Testis (tissue), 3 donors: ENCODE results near the gene VPS37C. TPM values are rescaled to one million over a fixed set of nuclear protein-coding genes. Genes with fewer than 3 reads are reported as not detected.
"Not testable (repeated sequence)": the region's sequence is repeated elsewhere in the genome, so short reads cannot be mapped to it uniquely, and the experiment has no call there.

ENCODE experiments used
- DNase-seq: peaks from one replicate; pipeline ENCODE4 v3.0.0-alpha.2; 2019
- H3K27ac ChIP-seq, 2 donors: fragments of 200-600 bp; sonication (generic); one replicate each; pipeline ENCODE4 v1.5.1; 2019
- H3K27me3 ChIP-seq: fragments of 200-600 bp; sonication (generic); one replicate; pipeline ENCODE4 v1.5.1; 2019
- H3K36me3 ChIP-seq: fragments of 200-600 bp; sonication (generic); one replicate; pipeline ENCODE4 v1.5.1; 2017; ENCODE audit warnings: low read depth; ENCODE audit errors: missing control alignments
- H3K4me1 ChIP-seq: fragments of 200-600 bp; sonication (generic); one replicate; pipeline ENCODE4 v1.5.1; 2019
- H3K4me3 ChIP-seq, 2 donors: fragments of 200-600 bp; sonication (generic); one replicate each; pipeline ENCODE4 v1.5.1; 2017 to 2019
- H3K9me3 ChIP-seq: fragments of 200-600 bp; sonication (generic); one replicate; pipeline ENCODE4 v1.5.1; 2017
- POLR2A ChIP-seq: fragments of 450-650 bp; IDR thresholded peaks from one replicate; pipeline ENCODE4 v1.6.1; 2017; ENCODE audit warnings: antibody characterized with exemption, mild to moderate bottlenecking, moderate library complexity
- WGBS, 2 donors: methylation state at CpG; one replicate each; pipeline ENCODE4 v1.1.5; 2018; 5-methylcytosine and 5-hydroxymethylcytosine counted together
- intact Hi-C: fragments of 100-400 bp; cut with DNase I; formaldehyde crosslinking; loops from one replicate; pipeline ENCODE4 v1.15.1; 2023; ENCODE audit warnings: low total_unique reads
- polyA plus RNA-seq: library from polyadenylated mRNA; stranded (reverse); fragments of 350-450 nt; fragmentation: Illumina TruSeq; extraction: RNeasy Lipid Tissue Mini Kit (QIAGEN cat#74804); gene quantifications from one replicate; pipeline ENCODE4 v1.2.3, GENCODE V29; 2014; ENCODE audit warnings: low read depth, low replicate concordance; ENCODE audit not compliant: insufficient read depth
- total RNA-seq, 2 donors: library from RNA; depleted of rRNA; stranded (reverse); fragments of >200 nt; gene quantifications; one replicate each; pipeline ENCODE4 v1.2.3, GENCODE V29; 2016
- TF ChIP-seq, protein P1 (sequence below), 3 experiments: fragments of 450-650 bp in 2 of 3; fragments of 200-600 bp in 1 of 3; sonication (generic) in 1 of 3; IDR thresholded peaks; one replicate each; pipeline ENCODE4 v1.5.1; 2016 to 2019; ENCODE audit warnings: antibody characterized with exemption in 3 of 3, mild to moderate bottlenecking in 2 of 3, moderate library complexity in 1 of 3

Gene VPS37C
- total and polyA plus RNA-seq, 3 donors from 2014 or later, result 29.1 to 36.9 (median 31.0) TPM

DNA sequence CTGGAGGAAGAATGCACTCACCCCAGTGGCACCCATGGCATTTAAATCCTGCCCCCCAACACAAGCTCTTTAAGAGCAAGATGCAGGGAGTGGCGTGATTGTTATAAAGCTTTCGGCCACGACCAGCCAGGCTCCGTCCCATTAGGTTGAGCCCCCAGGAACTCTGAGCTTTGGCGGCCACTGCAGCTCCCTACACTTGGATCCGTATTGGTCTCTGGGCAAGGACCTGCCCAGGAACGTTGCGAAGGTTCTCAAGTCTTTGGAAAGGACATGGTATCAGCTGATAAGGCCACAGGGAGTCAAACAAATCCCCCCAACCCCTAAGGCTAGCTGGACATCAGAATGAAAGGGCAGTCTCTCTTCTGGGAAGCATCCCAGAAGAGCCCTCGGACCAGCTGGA lies 9.3 kb upstream of the VPS37C start:
- no peak overlapping the region for H3K27ac ChIP-seq
- no peak for DNase-seq
- no peaks in the 10 kb centered on the region for H3K36me3 ChIP-seq
- no peaks in the 10 kb centered on the region for H3K27me3 ChIP-seq
- H3K9me3 ChIP-seq, result no peaks in the 10 kb centered on the region
- H3K4me1 ChIP-seq, result no peaks in the 10 kb centered on the region
- TF ChIP-seq, protein P1, sequence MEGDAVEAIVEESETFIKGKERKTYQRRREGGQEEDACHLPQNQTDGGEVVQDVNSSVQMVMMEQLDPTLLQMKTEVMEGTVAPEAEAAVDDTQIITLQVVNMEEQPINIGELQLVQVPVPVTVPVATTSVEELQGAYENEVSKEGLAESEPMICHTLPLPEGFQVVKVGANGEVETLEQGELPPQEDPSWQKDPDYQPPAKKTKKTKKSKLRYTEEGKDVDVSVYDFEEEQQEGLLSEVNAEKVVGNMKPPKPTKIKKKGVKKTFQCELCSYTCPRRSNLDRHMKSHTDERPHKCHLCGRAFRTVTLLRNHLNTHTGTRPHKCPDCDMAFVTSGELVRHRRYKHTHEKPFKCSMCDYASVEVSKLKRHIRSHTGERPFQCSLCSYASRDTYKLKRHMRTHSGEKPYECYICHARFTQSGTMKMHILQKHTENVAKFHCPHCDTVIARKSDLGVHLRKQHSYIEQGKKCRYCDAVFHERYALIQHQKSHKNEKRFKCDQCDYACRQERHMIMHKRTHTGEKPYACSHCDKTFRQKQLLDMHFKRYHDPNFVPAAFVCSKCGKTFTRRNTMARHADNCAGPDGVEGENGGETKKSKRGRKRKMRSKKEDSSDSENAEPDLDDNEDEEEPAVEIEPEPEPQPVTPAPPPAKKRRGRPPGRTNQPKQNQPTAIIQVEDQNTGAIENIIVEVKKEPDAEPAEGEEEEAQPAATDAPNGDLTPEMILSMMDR (IDR thresholded peaks at IDR 0.05), result no peak
- TF ChIP-seq POLR2A, result no peak
- 73 to 91% methylated on average over 7 to 9 of the region's 9 CpGs for WGBS, 2 donors
- no peak overlapping the region for H3K4me3 ChIP-seq
- intact Hi-C loops, result no loop called here

DNA sequence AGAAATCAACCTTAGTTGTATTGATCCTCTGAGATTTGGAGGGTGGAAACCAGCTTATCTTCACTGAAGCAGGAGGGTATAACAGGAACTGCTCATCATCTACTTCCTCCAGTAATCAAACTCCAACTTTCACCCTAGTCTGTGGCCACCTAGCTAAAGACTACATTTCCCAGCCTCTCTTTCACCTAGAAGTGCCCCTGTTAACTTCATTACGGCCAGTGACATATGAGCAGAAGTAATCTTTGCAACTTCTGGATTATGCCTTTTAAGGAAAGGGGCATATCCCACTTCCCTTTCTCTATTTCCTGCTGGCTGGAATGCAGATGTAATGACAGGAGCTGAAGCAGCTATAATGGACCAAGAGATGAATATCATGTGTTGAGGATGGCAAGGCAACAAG lies 7.6 kb upstream of the VPS37C start:
- Histone ChIP-seq H3K4me1 (no peaks in the 10 kb centered on the region), H3K4me3 (no peak overlapping the region), H3K36me3 (no peaks in the 10 kb centered on the region), H3K27ac (no peak overlapping the region), H3K9me3 (no peaks in the 10 kb centered on the region), H3K27me3 (no peaks in the 10 kb centered on the region)
- WGBS, 2 donors, result 83 to 86% methylated on average over 1 of the region's 1 CpG
- DNase-seq, result no peak
- intact Hi-C loops, result no loop called here
- no peak for TF ChIP-seq POLR2A
- TF ChIP-seq, protein P1 (IDR thresholded peaks at IDR 0.05), result no peak

DNA sequence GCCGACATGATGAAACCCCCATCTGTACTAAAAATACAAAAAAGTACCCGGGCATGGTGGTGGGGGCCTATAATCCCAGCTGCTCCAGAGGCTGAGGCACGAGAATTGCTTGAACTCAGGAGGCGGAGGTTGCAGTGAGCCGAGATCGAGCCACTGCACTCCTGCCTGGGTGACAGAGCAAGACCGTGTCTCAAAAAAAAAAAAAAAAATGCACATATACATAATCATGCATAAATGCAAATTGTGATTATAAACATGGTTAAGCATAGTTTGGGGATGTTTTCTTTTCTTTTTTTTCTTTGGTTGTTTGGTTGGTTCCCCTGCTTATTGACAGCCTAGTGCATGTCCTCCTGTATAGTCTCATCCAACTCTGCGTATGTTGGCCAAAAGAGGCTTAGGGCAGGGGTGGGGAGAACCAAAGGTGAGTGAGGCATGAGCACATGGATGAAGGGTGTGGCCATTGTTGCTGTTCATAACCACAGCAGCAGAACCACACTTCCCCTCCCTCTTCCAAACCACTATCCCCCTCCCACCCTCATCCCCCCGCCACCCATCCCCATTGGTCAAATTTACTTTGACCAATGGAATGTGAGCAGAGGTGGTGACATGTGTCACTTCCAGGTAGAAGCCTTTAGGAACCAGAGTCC lies 6.9 kb upstream of the VPS37C start:
- no peaks in the 10 kb centered on the region for H3K9me3 ChIP-seq
- no peak overlapping the region for H3K4me3 ChIP-seq
- no peak for DNase-seq
- no peaks in the 10 kb centered on the region for H3K4me1 ChIP-seq
- no peaks in the 10 kb centered on the region for H3K36me3 ChIP-seq
- no peak for TF ChIP-seq POLR2A
- WGBS, 2 donors, result 89 to 91% methylated on average over 9 of the region's 9 CpGs
- H3K27ac ChIP-seq, result no peak overlapping the region
- no peaks in the 10 kb centered on the region for H3K27me3 ChIP-seq
- intact Hi-C loops, result no loop called here

- not testable (repeated sequence) for DNase-seq
Observed at GRCh38 chr11:61166331-61166730, 5.1 kb upstream of the VPS37C start.

GRCh38 chr11:61165785-61166184 lies 4.6 kb upstream of the VPS37C start:
- H3K4me1 ChIP-seq, H3K36me3 ChIP-seq, H3K27me3 ChIP-seq, H3K9me3 ChIP-seq, intact Hi-C loops, H3K4me3 ChIP-seq, DNase-seq, H3K27ac ChIP-seq: not testable (repeated sequence)
- WGBS, 2 donors, result 55 to 71% methylated on average over 2 to 5 of the region's 7 CpGs

More at GRCh38 chr11:61166331-61166730, 5.1 kb upstream of the VPS37C start:
- H3K9me3 ChIP-seq, H3K36me3 ChIP-seq, H3K4me3 ChIP-seq, intact Hi-C loops, H3K27me3 ChIP-seq, H3K27ac ChIP-seq, H3K4me1 ChIP-seq: not testable (repeated sequence)
- 80 to 93% methylated on average over 12 to 14 of the region's 31 CpGs for WGBS, 2 donors

DNA sequence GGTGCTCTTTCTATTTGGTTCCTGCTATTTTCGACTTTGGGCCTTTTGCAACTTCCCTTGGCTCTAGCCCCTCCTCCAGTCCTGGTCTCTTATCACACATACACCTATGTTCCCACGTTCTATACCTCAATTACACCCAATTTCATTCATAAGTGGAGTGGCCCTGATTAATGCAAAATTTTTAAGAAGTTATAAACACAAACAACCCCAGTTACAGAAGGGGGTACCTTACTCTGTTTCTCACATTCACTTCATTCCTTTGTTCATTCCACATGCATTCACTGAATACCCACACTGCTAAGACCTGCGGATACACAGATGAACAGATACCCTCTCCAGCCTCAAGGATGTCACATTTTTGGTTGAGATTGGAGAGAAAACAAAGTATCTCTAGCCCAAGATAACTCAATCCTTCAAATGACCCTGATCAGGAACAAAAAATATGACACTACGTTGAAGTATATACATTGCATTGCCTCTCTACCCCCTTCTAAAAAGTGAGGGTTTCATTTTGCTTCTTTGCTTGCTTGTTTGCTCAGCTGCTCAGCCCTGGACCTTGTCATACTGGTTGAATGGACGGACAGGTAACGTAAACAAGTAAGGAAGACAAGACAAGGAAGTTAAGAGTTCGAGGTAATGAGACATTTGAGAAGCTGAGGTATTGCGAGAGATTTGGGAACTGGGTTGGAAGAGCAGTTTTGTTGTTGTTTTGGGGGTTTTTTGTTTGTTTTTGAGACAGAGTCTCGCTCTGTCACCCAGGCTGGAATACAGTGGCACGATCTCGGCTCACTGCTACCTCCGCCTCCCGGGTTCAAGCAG lies 3.6 kb upstream of the VPS37C start:
- H3K9me3 ChIP-seq, result no peaks in the 10 kb centered on the region
- H3K4me1 ChIP-seq, result peaks cover 16% of the 10 kb centered on the region
- no peaks in the 10 kb centered on the region for H3K36me3 ChIP-seq
- no peak for DNase-seq
- no peak overlapping the region for H3K27ac ChIP-seq
- H3K4me3 ChIP-seq, result no peak overlapping the region
- H3K27me3 ChIP-seq, result no peaks in the 10 kb centered on the region
- TF ChIP-seq POLR2A, result no peak
- TF ChIP-seq, protein P1 (IDR thresholded peaks at IDR 0.05), result no peak
- intact Hi-C loops, result no loop called here
- 81 to 90% methylated on average over 13 of the region's 13 CpGs for WGBS, 2 donors
